ENCODE measurements around the gene PAFAH2.

Gene PAFAH2

DNA sequence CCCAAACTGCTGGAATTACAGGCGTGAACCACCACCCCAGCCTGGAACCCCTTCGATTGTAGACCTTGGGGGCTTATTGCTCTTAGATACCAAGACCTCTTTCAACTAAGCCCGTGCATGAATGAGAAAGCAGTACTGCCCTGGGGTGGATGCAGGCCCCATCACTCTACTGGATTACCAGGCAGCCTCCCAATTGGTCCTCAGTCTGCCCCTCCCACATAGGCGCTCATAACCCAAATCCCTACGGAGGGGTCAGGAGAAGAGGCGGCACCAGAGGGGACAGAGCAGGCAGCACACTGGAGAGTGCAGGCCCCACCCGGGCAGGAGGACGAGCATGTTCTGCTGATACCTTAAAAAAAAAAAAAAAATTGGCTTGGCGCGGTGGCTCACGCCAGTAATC lies 79.2 kb downstream of the PAFAH2 start:
- no peak for ATAC-seq
- no peak for TF ChIP-seq ZNF70 (CRISPR knock-in tag; IDR thresholded peaks at IDR 0.05)
- TF ChIP-seq PPARA (CRISPR knock-in tag; IDR thresholded peaks at IDR 0.05; ENCODE audit: borderline replicate concordance), result no peak
- TF ChIP-seq, protein P1, sequence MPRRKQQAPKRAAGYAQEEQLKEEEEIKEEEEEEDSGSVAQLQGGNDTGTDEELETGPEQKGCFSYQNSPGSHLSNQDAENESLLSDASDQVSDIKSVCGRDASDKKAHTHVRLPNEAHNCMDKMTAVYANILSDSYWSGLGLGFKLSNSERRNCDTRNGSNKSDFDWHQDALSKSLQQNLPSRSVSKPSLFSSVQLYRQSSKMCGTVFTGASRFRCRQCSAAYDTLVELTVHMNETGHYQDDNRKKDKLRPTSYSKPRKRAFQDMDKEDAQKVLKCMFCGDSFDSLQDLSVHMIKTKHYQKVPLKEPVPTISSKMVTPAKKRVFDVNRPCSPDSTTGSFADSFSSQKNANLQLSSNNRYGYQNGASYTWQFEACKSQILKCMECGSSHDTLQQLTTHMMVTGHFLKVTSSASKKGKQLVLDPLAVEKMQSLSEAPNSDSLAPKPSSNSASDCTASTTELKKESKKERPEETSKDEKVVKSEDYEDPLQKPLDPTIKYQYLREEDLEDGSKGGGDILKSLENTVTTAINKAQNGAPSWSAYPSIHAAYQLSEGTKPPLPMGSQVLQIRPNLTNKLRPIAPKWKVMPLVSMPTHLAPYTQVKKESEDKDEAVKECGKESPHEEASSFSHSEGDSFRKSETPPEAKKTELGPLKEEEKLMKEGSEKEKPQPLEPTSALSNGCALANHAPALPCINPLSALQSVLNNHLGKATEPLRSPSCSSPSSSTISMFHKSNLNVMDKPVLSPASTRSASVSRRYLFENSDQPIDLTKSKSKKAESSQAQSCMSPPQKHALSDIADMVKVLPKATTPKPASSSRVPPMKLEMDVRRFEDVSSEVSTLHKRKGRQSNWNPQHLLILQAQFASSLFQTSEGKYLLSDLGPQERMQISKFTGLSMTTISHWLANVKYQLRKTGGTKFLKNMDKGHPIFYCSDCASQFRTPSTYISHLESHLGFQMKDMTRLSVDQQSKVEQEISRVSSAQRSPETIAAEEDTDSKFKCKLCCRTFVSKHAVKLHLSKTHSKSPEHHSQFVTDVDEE (CRISPR knock-in tag; IDR thresholded peaks at IDR 0.05), result no peak
- TF ChIP-seq SNAI2 (CRISPR knock-in tag; IDR thresholded peaks at IDR 0.05), result no peak
- TF ChIP-seq ZNF8 (CRISPR knock-in tag; IDR thresholded peaks at IDR 0.05), result no peak

DNA sequence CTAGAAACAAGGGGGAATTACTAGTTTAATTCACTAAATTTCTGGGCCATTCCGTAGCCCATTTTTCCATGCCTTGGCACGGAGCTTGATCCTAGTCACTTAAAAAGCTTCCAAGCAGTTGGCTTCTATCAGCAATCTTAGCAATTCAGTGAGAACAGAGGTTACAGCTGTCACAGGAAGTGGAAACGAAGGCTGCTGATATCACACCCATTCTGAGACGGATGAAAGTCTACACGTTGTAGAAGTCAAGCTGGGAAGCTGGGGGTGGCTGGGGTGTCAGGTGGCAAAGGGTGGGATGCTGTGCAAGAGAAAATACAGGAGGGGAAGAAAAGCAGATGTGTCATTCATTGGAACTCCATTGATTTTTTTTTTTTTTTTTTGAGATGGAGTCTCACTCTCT lies 79.9 kb downstream of the PAFAH2 start:
- TF ChIP-seq, protein P2, sequence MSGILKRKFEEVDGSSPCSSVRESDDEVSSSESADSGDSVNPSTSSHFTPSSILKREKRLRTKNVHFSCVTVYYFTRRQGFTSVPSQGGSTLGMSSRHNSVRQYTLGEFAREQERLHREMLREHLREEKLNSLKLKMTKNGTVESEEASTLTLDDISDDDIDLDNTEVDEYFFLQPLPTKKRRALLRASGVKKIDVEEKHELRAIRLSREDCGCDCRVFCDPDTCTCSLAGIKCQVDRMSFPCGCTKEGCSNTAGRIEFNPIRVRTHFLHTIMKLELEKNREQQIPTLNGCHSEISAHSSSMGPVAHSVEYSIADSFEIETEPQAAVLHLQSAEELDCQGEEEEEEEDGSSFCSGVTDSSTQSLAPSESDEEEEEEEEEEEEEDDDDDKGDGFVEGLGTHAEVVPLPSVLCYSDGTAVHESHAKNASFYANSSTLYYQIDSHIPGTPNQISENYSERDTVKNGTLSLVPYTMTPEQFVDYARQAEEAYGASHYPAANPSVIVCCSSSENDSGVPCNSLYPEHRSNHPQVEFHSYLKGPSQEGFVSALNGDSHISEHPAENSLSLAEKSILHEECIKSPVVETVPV (CRISPR knock-in tag; IDR thresholded peaks at IDR 0.05), result no peak
- TF ChIP-seq ESRRG (CRISPR knock-in tag; IDR thresholded peaks at IDR 0.05) (no peak), SNAI2 (CRISPR knock-in tag; IDR thresholded peaks at IDR 0.05) (no peak), OSR1 (CRISPR knock-in tag; IDR thresholded peaks at IDR 0.05) (no peak), TOX (CRISPR knock-in tag; IDR thresholded peaks at IDR 0.05; ENCODE audit: borderline replicate concordance) (no peak), GLIS3 (CRISPR knock-in tag; IDR thresholded peaks at IDR 0.05) (no peak), ZFP3 (CRISPR knock-in tag; IDR thresholded peaks at IDR 0.05) (no peak)
- ATAC-seq, result no peak

DNA sequence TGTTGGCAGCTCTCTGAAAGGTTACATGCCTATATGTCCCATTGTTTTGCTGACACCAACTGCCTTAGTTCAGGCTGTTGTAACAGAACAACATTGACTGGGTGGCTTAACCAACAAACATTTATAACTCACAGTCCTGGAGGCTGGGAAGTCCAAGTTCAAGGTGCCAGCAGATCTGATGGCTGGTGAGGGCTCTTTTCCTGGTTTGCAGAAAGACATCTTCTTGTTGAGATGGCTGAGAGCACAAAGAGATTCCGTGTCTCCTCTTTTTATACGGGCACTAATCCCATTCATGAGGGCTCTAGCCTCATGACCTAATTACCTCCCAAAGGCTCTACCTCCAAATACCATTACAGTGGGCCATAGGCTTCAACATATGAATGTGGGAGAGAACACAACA lies 81.4 kb downstream of the PAFAH2 start:
- TF ChIP-seq ZC3H10 (CRISPR knock-in tag; IDR thresholded peaks at IDR 0.05) (no peak), TOX (CRISPR knock-in tag; IDR thresholded peaks at IDR 0.05; ENCODE audit: borderline replicate concordance) (no peak), ZNF8 (CRISPR knock-in tag; IDR thresholded peaks at IDR 0.05) (no peak), CSDC2 (CRISPR knock-in tag; IDR thresholded peaks at IDR 0.05) (no peak), SNAI2 (CRISPR knock-in tag; IDR thresholded peaks at IDR 0.05) (no peak), ZFP3 (CRISPR knock-in tag; IDR thresholded peaks at IDR 0.05) (no peak), ZNF565 (CRISPR knock-in tag; conservative IDR thresholded peaks at IDR 0.05; ENCODE audit: low read depth) (no peak)
- TF ChIP-seq, protein P3, sequence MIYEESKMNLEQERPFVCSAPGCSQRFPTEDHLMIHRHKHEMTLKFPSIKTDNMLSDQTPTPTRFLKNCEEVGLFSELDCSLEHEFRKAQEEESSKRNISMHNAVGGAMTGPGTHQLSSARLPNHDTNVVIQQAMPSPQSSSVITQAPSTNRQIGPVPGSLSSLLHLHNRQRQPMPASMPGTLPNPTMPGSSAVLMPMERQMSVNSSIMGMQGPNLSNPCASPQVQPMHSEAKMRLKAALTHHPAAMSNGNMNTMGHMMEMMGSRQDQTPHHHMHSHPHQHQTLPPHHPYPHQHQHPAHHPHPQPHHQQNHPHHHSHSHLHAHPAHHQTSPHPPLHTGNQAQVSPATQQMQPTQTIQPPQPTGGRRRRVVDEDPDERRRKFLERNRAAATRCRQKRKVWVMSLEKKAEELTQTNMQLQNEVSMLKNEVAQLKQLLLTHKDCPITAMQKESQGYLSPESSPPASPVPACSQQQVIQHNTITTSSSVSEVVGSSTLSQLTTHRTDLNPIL (CRISPR knock-in tag; IDR thresholded peaks at IDR 0.05; ENCODE audit: low read depth), result no peak
- ATAC-seq, result no peak

DNA sequence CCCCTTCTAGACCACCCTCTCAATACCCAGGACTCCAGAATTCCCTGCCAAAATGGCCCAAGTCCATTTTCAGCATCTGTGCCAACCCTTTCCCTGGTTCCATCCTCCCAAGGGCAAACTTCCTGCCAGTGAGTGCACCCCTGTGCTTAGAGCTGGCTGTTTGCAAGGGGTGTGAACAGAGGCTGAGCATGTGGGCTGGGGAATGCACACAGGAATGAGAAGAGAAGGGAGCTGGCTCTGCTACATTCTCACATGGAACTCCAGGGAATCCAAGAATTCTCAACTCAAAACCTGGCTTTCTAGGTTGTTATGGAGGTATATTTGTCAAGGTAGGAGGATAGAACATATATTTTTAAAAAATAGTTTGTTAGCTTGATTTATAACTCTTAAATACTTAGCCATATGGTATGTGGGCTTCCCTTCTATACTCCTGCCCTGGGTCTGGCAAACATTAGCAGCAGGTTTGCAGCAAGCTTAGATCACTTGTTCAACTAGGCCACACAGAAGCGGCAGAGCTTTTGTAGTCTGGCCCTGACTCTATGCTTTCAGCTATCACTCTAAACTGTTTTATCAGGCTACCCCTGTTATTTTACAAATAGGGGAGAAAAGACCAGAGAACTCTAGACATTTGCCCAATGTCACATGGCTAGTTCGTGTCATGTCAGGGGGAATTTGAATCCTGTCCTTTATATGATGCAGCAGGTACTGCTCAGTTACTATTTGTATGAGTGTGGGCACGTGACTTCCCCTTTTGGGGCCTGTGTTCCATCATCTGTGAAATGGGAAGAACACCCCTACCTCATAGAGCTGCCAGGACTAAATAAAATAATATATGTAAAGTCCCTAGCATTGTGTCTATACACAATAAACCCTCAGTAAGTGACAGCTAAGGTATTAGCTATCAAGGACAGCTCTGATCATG lies 83.5 kb downstream of the PAFAH2 start:
- no peak for TF ChIP-seq TOX (CRISPR knock-in tag; IDR thresholded peaks at IDR 0.05; ENCODE audit: borderline replicate concordance)
- TF ChIP-seq GLIS3 (CRISPR knock-in tag; IDR thresholded peaks at IDR 0.05), result no peak
- TF ChIP-seq PPARA (CRISPR knock-in tag; IDR thresholded peaks at IDR 0.05; ENCODE audit: borderline replicate concordance), result no peak
- no peak for TF ChIP-seq ZFP30 (CRISPR knock-in tag; IDR thresholded peaks at IDR 0.05)
- no peak for TF ChIP-seq TCF4 (CRISPR knock-in tag; IDR thresholded peaks at IDR 0.05; ENCODE audit: borderline replicate concordance)
- TF ChIP-seq ZFP3 (CRISPR knock-in tag; IDR thresholded peaks at IDR 0.05), result no peak
- TF ChIP-seq ZNF565 (CRISPR knock-in tag; conservative IDR thresholded peaks at IDR 0.05; ENCODE audit: low read depth), result no peak
- no peak for TF ChIP-seq ZC3H10 (CRISPR knock-in tag; IDR thresholded peaks at IDR 0.05)
- TF ChIP-seq RARB (CRISPR knock-in tag; IDR thresholded peaks at IDR 0.05), result no peak
- ATAC-seq, result peak; percentile 67

DNA sequence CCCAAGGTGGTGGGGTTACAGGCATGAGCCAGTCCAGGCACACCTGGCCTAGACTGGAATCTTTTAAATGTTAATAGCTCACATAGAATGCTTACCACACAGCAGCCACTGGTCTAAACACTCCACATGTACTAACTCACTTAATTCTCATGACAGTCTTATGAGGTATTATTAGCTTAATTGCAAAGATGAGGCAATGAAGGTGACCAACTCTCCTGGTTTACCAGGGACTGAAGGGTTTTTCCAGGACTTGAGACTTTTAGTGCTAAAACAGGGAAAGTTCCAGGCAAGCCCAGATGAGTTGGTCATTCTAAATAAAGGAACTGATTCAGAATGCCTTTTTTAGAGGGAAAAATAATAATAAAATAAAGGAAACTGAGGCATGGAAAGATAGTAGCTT lies 84.7 kb downstream of the PAFAH2 start:
- no peak for ATAC-seq
- TF ChIP-seq, protein P2 (CRISPR knock-in tag; IDR thresholded peaks at IDR 0.05), result no peak
- TF ChIP-seq, protein P1 (CRISPR knock-in tag; IDR thresholded peaks at IDR 0.05), result no peak
- TF ChIP-seq PPARA (CRISPR knock-in tag; IDR thresholded peaks at IDR 0.05; ENCODE audit: borderline replicate concordance) (no peak), ZNF70 (CRISPR knock-in tag; IDR thresholded peaks at IDR 0.05) (no peak), ZC3H10 (CRISPR knock-in tag; IDR thresholded peaks at IDR 0.05) (no peak)
- TF ChIP-seq, protein P4, sequence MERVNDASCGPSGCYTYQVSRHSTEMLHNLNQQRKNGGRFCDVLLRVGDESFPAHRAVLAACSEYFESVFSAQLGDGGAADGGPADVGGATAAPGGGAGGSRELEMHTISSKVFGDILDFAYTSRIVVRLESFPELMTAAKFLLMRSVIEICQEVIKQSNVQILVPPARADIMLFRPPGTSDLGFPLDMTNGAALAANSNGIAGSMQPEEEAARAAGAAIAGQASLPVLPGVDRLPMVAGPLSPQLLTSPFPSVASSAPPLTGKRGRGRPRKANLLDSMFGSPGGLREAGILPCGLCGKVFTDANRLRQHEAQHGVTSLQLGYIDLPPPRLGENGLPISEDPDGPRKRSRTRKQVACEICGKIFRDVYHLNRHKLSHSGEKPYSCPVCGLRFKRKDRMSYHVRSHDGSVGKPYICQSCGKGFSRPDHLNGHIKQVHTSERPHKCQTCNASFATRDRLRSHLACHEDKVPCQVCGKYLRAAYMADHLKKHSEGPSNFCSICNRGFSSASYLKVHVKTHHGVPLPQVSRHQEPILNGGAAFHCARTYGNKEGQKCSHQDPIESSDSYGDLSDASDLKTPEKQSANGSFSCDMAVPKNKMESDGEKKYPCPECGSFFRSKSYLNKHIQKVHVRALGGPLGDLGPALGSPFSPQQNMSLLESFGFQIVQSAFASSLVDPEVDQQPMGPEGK (CRISPR knock-in tag; IDR thresholded peaks at IDR 0.05; ENCODE audit: borderline replicate concordance), result no peak
